Islet of Langerhans (tissue), 1 donor: ENCODE measurements around the gene TRMO.

Experiments
- FAIRE-seq: peaks from one replicate; lab custom pipeline; 2011; peaks lifted over from hg19 to GRCh38; lab: Jason Lieb, UNC

The TRMO gene

GRCh38 chr9:97903177-97903576 lies 19.1 kb downstream of the TRMO start:
- no peak for FAIRE-seq

GRCh38 chr9:97900738-97901565 lies 21.3 kb downstream of the TRMO start:
- FAIRE-seq: no peak

GRCh38 chr9:97900103-97900737 lies 22.1 kb downstream of the TRMO start:
- FAIRE-seq: no peak

- no peak for FAIRE-seq
Observed at GRCh38 chr9:97895695-97896332, 26.5 kb downstream of the TRMO start.

- no peak for FAIRE-seq
Observed at GRCh38 chr9:97895211-97895610, 27.1 kb downstream of the TRMO start.

- no peak for FAIRE-seq
Observed at GRCh38 chr9:97892421-97892820, 29.9 kb downstream of the TRMO start.

GRCh38 chr9:97891736-97892135 lies 30.6 kb downstream of the TRMO start:
- FAIRE-seq: no peak

GRCh38 chr9:97889941-97890887 lies 32.1 kb downstream of the TRMO start:
- no peak for FAIRE-seq

GRCh38 chr9:97880336-97880735 lies 42.0 kb downstream of the TRMO start:
- no peak for FAIRE-seq

- FAIRE-seq: no peak
Observed at GRCh38 chr9:97876061-97876460, 46.2 kb downstream of the TRMO start.

GRCh38 chr9:97875111-97875510 lies 47.2 kb downstream of the TRMO start:
- FAIRE-seq: no peak

- FAIRE-seq: no peak
Observed at GRCh38 chr9:97874624-97875023, 47.7 kb downstream of the TRMO start.

- no peak for FAIRE-seq
Observed at GRCh38 chr9:97873882-97874281, 48.4 kb downstream of the TRMO start.

GRCh38 chr9:97873425-97873824 lies 48.9 kb downstream of the TRMO start:
- FAIRE-seq: no peak

- FAIRE-seq: no peak
Observed at GRCh38 chr9:97868859-97869258, 53.4 kb downstream of the TRMO start.

GRCh38 chr9:97866848-97867247 lies 55.5 kb downstream of the TRMO start:
- FAIRE-seq: no peak

GRCh38 chr9:97866300-97866699 lies 56.0 kb downstream of the TRMO start:
- FAIRE-seq: no peak

- FAIRE-seq: no peak
Observed at GRCh38 chr9:97864396-97864795, 57.9 kb downstream of the TRMO start.

GRCh38 chr9:97863314-97863713 lies 59.0 kb downstream of the TRMO start:
- FAIRE-seq: no peak

- FAIRE-seq: no peak
Observed at GRCh38 chr9:97861148-97861475, 61.2 kb downstream of the TRMO start.

GRCh38 chr9:97860451-97861147 lies 61.7 kb downstream of the TRMO start:
- FAIRE-seq: no peak

GRCh38 chr9:97859346-97859745 lies 63.0 kb downstream of the TRMO start:
- no peak for FAIRE-seq
